Activated CD4-positive, alpha-beta T cell treated with anti-CD3 and anti-CD28 coated beads, Interleukin-2, amount 10 ng/mL, durations not matched to agents 7 days and 5 days (primary cell): ENCODE results near the gene KIDINS220. TPM values are rescaled to one million over a fixed set of nuclear protein-coding genes. Genes with fewer than 3 reads are reported as not detected.

Experiments
- CTCF ChIA-PET: fragments of 350-600 bp; sonication (Branson Sonifier 250); formaldehyde crosslinking; loops from one replicate; lab custom pipeline; 2021; ENCODE audit warnings: antibody characterized with exemption; lab: Charles Lee
- POLR2A ChIA-PET: fragments of 350-600 bp; sonication (Branson Sonifier 250); formaldehyde crosslinking; loops from one replicate; lab custom pipeline; 2021; ENCODE audit warnings: antibody characterized with exemption; lab: Charles Lee
- DNase-seq: peaks from one replicate; pipeline ENCODE4 v3.0.0-alpha.2; 2020
- H3K27ac Mint-ChIP-seq: one replicate; pipeline ENCODE4 v1.8.0; 2021; ENCODE audit warnings: mild to moderate bottlenecking, moderate library complexity, mixed read lengths
- H3K27me3 Mint-ChIP-seq: one replicate; pipeline ENCODE4 v1.8.0; 2021; ENCODE audit warnings: mixed read lengths
- H3K36me3 Mint-ChIP-seq: one replicate; pipeline ENCODE4 v1.8.0; 2021; ENCODE audit warnings: low read depth, mixed read lengths
- H3K4me1 Mint-ChIP-seq: one replicate; pipeline ENCODE4 v1.8.0; 2021; ENCODE audit warnings: mixed read lengths
- H3K4me3 Mint-ChIP-seq: one replicate; pipeline ENCODE4 v1.8.0; 2021; ENCODE audit warnings: mild to moderate bottlenecking, moderate library complexity, mixed read lengths
- H3K9me3 Mint-ChIP-seq: one replicate; pipeline ENCODE4 v1.8.0; 2021; ENCODE audit warnings: mixed read lengths
- total RNA-seq, 2 experiments: library from RNA; stranded (reverse); gene quantifications; one replicate each; pipeline ENCODE4 v1.2.3, GENCODE V29; 2021

KIDINS220 gene
- total RNA-seq, 2 experiments from 2014 or later: 36.3 TPM

GRCh38 chr2:8721410-8721809 is 116.0 kb downstream of the KIDINS220 start:
- no peaks in the 10 kb centered on the region for H3K36me3 Mint-ChIP-seq
- CTCF ChIA-PET: no interaction called here
- no peaks in the 10 kb centered on the region for H3K4me1 Mint-ChIP-seq
- DNase-seq: no peak
- no peak overlapping the region for H3K4me3 Mint-ChIP-seq
- POLR2A ChIA-PET: no interaction called here
- no peaks in the 10 kb centered on the region for H3K27me3 Mint-ChIP-seq
- no peak overlapping the region for H3K27ac Mint-ChIP-seq
- H3K9me3 Mint-ChIP-seq: peaks cover 5% of the 10 kb centered on the region

DNA sequence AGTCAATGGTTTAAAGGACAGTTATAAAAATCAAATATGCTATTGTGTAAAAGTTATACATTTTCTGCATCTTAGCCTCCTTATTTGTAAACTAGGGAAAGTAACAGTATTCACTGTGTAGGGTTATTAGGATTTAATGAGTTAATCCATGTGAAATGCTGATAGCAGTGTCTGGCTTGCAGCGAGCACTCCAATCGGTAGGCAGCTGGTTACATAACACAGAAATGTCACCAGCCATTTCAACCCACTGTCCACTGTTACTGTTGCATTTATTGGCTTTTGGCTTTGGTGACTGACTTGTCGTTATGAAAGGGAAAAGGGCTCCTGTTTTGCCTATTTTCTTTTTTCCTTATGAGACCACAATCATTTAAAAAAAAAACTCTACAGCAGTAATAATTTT is 116.7 kb downstream of the KIDINS220 start:
- Mint-ChIP-seq H3K27ac (no peak overlapping the region), H3K4me3 (no peak overlapping the region), H3K9me3 (peaks cover 10% of the 10 kb centered on the region), H3K27me3 (peaks cover 1% of the 10 kb centered on the region), H3K4me1 (no peaks in the 10 kb centered on the region), H3K36me3 (no peaks in the 10 kb centered on the region)
- no peak for DNase-seq
- ChIA-PET CTCF (no interaction called here), POLR2A (no interaction called here)

- H3K36me3 Mint-ChIP-seq: no peaks in the 10 kb centered on the region
Measured at GRCh38 chr2:8719528-8719927, 117.9 kb downstream of the KIDINS220 start.

DNA sequence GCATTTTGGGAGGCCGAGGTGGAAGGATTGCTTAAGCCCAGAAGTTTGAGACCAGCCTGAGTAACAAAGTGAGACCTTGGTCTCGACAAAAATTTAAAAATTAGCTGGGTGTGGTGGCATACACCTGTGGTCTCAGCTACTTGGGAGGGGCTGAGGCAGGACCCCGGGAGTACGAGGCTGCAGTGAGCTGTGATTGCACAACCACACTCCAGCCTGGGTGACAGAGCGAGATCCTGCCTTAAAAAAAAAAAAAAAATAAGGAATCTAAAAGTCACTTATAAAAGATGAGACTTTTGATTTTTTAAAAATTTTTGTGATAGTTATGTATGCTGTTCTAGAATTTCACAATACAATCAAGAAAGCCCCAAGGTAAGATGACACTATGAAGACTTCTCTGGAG is 122.4 kb downstream of the KIDINS220 start:
- CTCF ChIA-PET: no interaction called here

More at GRCh38 chr2:8719528-8719927, 117.9 kb downstream of the KIDINS220 start:
- Mint-ChIP-seq H3K27me3 (peaks cover 1% of the 10 kb centered on the region), H3K4me3 (no peak overlapping the region), H3K4me1 (no peaks in the 10 kb centered on the region), H3K9me3 (peaks cover 14% of the 10 kb centered on the region), H3K27ac (no peak overlapping the region)
- POLR2A ChIA-PET: no interaction called here
- CTCF ChIA-PET: interaction anchor here (0.6 kb wide), 1 partner anchor 504 kb away, joined by 4 read pairs; no protein-coding TSS in a partner anchor
- no peak for DNase-seq

DNA sequence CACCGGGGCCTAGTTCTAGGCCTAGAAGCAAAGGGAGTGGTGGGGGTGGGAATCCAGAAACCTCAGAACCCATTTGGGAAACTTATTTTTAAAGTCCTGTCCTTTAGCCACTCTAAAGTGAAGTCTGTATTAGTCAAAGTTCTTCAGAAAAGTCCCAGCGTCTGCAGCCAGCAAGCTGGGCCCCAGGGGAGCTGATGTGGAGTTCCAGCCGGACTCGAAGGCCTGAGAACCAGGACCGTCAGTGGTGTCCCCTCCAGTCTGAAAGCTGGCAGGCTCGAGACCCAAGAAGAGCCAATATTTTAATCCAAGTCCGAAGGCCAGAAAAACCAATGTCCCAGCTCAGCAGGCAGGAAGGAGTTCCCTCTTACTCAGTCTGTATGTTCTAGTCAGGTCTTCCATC is 123.1 kb downstream of the KIDINS220 start:
- CTCF ChIA-PET: no interaction called here
- Mint-ChIP-seq H3K4me1 (no peaks in the 10 kb centered on the region), H3K4me3 (no peak overlapping the region), H3K36me3 (no peaks in the 10 kb centered on the region), H3K27ac (no peak overlapping the region), H3K9me3 (peaks cover 14% of the 10 kb centered on the region), H3K27me3 (peaks cover 1% of the 10 kb centered on the region)
- no peak for DNase-seq
- POLR2A ChIA-PET: no interaction called here

More for the DNA sequence above, 122.4 kb downstream of the KIDINS220 start:
- no peak overlapping the region for H3K27ac Mint-ChIP-seq
- H3K27me3 Mint-ChIP-seq: peaks cover 1% of the 10 kb centered on the region
- no peaks in the 10 kb centered on the region for H3K4me1 Mint-ChIP-seq
- no peaks in the 10 kb centered on the region for H3K36me3 Mint-ChIP-seq
- DNase-seq: no peak
- POLR2A ChIA-PET: no interaction called here
- no peak overlapping the region for H3K4me3 Mint-ChIP-seq
- H3K9me3 Mint-ChIP-seq: peaks cover 14% of the 10 kb centered on the region

GRCh38 chr2:8710951-8711350 is 126.5 kb downstream of the KIDINS220 start:
- POLR2A ChIA-PET: no interaction called here
- no peak for DNase-seq
- Mint-ChIP-seq H3K4me3 (no peak overlapping the region), H3K4me1 (no peaks in the 10 kb centered on the region), H3K36me3 (no peaks in the 10 kb centered on the region), H3K27ac (no peak overlapping the region), H3K9me3 (peaks cover 6% of the 10 kb centered on the region), H3K27me3 (no peaks in the 10 kb centered on the region)
- CTCF ChIA-PET: interaction anchor here (1.5 kb wide), 1 partner anchor 1514 kb away, joined by 4 read pairs; no protein-coding TSS in a partner anchor

DNA sequence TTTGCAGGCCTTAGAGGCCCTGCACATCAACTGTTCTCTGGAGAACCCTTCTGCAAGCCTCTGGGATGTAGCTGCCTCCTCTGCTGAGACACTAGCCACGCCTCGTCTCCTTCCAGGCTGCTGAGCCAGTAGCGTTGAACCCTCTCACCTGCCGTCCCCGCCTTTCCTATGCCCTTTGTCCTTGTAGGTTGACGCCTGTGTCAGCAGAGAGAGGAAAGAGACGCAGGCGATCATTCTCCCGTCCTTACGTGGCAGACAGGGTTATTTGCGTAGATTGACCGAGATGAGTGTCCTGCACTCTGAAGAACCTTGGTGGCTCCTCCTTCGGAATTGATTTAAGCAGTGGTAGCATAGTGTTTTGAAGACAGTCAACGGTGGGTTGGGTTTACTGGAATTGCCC is 127.8 kb downstream of the KIDINS220 start:
- Mint-ChIP-seq H3K27me3 (no peaks in the 10 kb centered on the region), H3K4me3 (no peak overlapping the region), H3K4me1 (no peaks in the 10 kb centered on the region), H3K36me3 (no peaks in the 10 kb centered on the region), H3K27ac (no peak overlapping the region), H3K9me3 (peaks cover under 1% of the 10 kb centered on the region)
- POLR2A ChIA-PET: no interaction called here
- CTCF ChIA-PET: no interaction called here
- no peak for DNase-seq

GRCh38 chr2:8704906-8705305 is 132.5 kb downstream of the KIDINS220 start:
- DNase-seq: no peak
- no peaks in the 10 kb centered on the region for H3K4me1 Mint-ChIP-seq
- H3K27me3 Mint-ChIP-seq: no peaks in the 10 kb centered on the region
- H3K27ac Mint-ChIP-seq: no peak overlapping the region
- ChIA-PET CTCF (no interaction called here), POLR2A (no interaction called here)
- H3K9me3 Mint-ChIP-seq: no peaks in the 10 kb centered on the region
- no peak overlapping the region for H3K4me3 Mint-ChIP-seq
- no peaks in the 10 kb centered on the region for H3K36me3 Mint-ChIP-seq

GRCh38 chr2:8701681-8702379 is 135.6 kb downstream of the KIDINS220 start:
- ChIA-PET CTCF (interaction anchor here (0.6 kb wide), 2 partner anchors 10 to 1676 kb away, joined by 7 to 11 read pairs; no protein-coding TSS in a partner anchor), POLR2A (no interaction called here)
- Mint-ChIP-seq H3K27me3 (no peaks in the 10 kb centered on the region), H3K27ac (no peak overlapping the region), H3K9me3 (no peaks in the 10 kb centered on the region), H3K4me1 (no peaks in the 10 kb centered on the region), H3K4me3 (no peak overlapping the region), H3K36me3 (no peaks in the 10 kb centered on the region)
- DNase-seq: no peak

DNA sequence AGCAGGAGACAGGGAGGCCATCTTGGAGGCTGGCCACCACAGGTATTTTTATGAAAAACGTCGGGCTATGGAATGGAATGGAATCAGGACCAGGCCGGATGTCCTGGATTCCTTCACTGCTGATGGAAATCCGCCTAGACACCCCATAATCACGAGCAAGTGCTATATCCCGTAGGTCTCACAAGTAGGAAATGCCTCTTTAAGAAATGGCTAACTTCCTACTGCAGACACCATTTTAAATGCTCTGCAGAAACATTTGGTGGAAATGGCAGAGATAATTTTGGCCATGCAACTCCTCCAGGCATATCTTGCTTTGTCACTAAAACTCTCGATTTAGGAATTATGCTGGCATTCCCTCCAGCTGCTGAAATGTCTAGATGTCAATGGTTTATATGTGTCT is 137.6 kb downstream of the KIDINS220 start:
- Mint-ChIP-seq H3K36me3 (no peaks in the 10 kb centered on the region), H3K4me3 (no peak overlapping the region), H3K4me1 (no peaks in the 10 kb centered on the region), H3K9me3 (no peaks in the 10 kb centered on the region), H3K27me3 (no peaks in the 10 kb centered on the region), H3K27ac (no peak overlapping the region)
- DNase-seq: no peak
- POLR2A ChIA-PET: no interaction called here
- CTCF ChIA-PET: no interaction called here

DNA sequence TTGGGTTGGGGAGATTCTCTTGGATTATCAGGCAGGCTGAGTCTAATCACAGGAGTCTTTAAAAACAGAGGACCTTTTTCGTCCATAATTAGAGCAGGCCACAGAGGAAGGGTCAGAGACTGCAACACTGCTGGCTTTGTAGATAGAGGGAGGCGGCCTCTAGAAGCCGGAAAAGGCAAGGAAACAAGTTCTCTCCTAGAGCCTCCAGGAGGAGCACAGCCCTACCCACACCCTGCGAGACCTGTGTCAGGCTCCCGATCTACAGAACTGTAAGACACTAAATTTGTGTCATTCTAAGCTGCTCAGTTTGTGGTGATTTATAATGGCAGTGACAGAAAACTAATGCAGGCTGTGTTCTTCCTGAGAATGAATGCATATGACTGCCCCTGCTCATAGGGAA is 140.2 kb downstream of the KIDINS220 start:
- POLR2A ChIA-PET: no interaction called here
- CTCF ChIA-PET: no interaction called here
- Mint-ChIP-seq H3K9me3 (no peaks in the 10 kb centered on the region), H3K27me3 (peaks cover 6% of the 10 kb centered on the region), H3K27ac (no peak overlapping the region), H3K4me1 (peaks cover 4% of the 10 kb centered on the region), H3K36me3 (no peaks in the 10 kb centered on the region), H3K4me3 (no peak overlapping the region)
- no peak for DNase-seq

DNA sequence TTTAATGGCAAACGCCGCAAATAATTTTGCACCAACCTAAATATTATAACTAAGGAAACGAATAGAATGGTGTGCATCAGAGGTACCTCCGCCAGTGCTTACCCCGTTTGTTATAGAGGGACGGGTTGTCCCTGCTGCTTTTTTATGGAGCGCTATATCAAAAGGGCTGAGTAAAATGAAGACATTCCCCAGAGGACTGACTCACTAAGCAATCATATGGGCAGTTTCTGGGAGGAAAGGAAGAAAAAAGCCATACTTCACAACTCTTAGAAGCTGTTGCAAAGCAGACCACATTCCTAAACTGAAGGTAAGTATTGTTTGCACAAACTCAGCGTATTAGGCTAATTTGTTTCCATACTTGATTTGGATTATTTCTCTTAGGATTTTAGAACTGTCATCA is 142.7 kb downstream of the KIDINS220 start:
- Mint-ChIP-seq H3K4me3 (no peak overlapping the region), H3K4me1 (peaks cover 4% of the 10 kb centered on the region), H3K9me3 (no peaks in the 10 kb centered on the region), H3K27ac (no peak overlapping the region), H3K36me3 (no peaks in the 10 kb centered on the region), H3K27me3 (peaks cover 13% of the 10 kb centered on the region)
- ChIA-PET POLR2A (no interaction called here), CTCF (no interaction called here)
- DNase-seq: no peak

GRCh38 chr2:8693157-8693821 is 144.1 kb downstream of the KIDINS220 start:
- H3K4me3 Mint-ChIP-seq: no peak overlapping the region
- no peaks in the 10 kb centered on the region for H3K36me3 Mint-ChIP-seq
- no peak overlapping the region for H3K27ac Mint-ChIP-seq
- DNase-seq: peak; percentile 42
- peaks cover 4% of the 10 kb centered on the region for H3K4me1 Mint-ChIP-seq
- ChIA-PET POLR2A (no interaction called here), CTCF (interaction anchor here (0.6 to 1.6 kb wide), 8 partner anchors 9 to 1266 kb away, joined by 3 to 8 read pairs (median 3); partner anchors contain the start of gene ID2)
- H3K27me3 Mint-ChIP-seq: peaks cover 13% of the 10 kb centered on the region
- no peaks in the 10 kb centered on the region for H3K9me3 Mint-ChIP-seq
